Measurements from ENCODE around the gene DLG2.
"Not testable (repeated sequence)": the region's sequence is repeated elsewhere in the genome, so short reads cannot be mapped to it uniquely, and the experiment has no call there.

Gene DLG2

DNA sequence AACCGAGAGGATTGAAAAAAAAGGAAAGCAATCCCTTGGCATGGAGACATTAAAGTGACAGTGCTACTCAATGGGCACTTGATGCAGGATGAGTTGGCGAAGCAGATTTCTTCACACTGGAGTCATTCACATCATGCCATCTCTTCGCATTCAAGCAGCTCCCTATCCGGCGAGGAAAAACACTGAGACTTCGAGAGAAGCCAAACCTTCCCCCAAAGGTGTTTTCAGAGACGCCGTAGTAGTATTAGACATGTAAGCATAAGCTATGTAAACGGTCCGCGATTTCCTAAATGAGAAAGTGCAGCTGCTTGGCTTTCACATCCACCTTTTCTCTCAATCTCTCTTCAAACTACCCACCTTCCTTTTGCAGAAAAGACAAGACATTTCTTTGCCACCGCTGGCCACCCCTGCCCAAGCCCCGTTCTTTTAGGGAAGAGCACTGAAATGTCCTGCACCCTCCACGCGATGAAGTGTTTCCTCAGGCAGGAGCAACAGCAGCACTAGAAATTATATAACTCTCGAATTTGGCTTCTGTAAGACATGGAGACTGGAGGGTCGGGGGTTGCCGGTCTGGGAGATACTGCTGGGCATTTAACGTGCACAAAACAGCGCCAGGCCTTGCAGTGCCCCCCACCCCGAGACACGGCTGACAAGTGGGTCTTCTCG, at the start of gene DLG2:
DLG2 (minus strand) TSS at position 13 of the 666 bp plus-strand sequence.
- DNase-seq = peak; percentile 5

DNA sequence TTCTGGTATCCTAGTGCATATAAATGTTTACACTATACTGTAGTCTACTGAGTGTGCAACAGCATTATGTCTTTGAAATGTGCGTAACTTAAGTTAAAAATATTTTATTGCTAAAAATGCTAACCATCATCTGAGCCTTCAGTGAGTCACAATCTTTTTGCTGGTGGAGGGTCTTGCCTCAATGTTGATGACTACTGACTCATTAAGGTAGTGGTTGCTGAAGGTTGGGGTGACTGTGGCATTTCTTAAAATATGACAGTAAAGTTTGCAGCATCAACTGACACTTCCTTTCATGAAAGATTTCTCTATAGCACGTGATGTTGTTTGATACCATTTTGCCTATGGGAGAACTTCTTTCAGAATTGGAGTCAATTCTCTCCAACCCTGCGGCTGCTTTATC, 46.2 kb upstream of the DLG2 start:
- DNase-seq = no peak

DNA sequence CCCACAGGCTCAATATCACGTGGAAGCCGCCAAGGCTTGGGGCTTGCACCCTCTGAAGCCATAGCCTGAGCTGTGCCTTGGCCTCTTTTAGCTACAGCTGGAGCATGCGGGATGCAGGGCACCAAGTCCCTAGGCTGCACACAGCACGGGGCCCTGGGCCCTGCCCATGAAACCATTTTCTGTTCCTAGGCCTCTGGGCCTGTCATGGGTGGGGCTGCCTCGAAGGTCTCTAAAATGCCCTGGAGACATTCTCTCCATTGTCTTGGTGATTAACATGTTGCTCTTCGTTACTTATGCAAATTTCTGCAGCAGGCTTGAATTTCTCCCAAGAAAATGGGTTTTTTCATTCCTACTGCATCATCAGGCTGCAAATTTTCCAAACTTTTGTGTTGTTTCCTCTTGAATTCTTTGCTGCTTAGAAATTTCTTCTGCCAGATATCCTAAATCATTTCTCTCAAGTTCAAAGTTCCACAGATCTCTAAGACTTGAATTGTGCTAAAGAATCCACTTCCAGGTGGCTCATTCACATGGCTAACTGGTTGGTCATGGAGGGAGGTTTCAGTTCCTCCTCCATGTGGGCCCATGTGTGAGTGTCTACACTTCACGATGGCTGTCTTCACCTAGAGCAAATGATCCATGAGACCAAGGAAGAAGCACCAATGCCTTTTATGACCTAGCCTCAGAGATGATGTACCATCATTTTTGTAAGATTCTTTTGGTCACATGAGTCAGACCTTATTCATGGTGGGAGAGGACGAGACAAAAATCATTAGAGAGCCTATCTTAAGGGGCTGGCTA, 45.2 kb upstream of the DLG2 start:
- no peak for DNase-seq

DNA sequence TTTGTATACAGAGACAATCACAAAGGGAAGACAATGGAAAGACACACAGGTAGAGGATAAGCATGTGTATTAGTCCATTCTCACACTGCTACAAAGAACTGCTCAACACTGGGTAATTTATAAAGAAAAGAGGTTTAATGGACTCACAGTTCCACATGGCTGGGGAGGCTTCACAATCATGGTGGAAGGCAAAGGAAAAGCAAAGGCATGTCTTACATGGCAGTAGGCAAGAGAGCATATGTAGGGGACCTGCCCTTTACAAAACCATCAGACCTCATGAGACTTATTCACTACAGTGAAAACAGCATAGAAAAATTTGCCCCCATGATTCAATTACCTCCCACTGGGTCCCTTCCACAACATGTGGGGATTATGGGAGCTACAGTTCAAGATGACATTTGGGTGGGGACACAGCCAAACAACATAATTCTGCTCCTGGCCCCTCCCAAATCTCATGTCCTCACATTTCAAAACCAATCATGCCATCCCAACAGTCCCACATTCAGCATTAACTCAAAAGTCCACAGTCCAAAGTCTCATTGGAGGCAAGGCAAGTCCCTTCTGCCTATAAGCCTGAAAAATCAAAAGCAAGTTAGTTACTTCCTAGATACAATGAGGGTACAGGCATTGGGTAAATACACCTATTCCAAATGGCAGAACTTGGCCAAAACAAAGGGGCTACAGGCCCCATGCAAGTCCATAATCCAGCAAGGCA, 44.0 kb upstream of the DLG2 start:
- not testable (repeated sequence) for DNase-seq

DNA sequence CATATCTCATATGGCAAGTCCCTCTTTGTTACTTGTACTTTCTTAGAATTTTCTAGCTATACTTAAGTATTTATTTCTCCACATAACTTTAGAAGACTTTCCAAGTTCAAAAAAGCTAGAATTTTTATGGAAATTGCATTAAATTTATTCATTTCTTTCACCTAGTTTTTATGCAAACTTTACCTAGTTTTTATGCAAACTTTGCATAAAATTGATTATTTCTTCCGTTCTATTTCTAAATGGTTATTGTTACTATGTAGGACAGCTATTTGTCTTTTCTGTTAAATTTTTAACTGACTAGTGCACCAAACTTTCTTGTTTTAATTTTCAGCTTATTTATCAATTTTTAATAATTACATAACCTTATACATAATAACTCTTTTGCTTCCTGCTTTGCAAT, 41.0 kb upstream of the DLG2 start:
- DNase-seq = no peak

- no peak for DNase-seq
Measured at GRCh38 chr11:85666687-85667086, 39.5 kb upstream of the DLG2 start.

- DNase-seq = no peak
Measured at GRCh38 chr11:85665733-85666132, 38.6 kb upstream of the DLG2 start.

GRCh38 chr11:85664615-85665481, 37.7 kb upstream of the DLG2 start, which contains the start of gene CREBZF:
Gene CREBZF, minus strand, starts transcription at chr11:85665129. Its CDS starts 254 bp downstream, at chr11:85664875.
- DNase-seq = peak; percentile 92

GRCh38 chr11:85663753-85664614, 36.8 kb upstream of the DLG2 start:
- DNase-seq = peak; percentile 87

- no peak for DNase-seq
Measured at GRCh38 chr11:85663080-85663752, 36.1 kb upstream of the DLG2 start.

DNA sequence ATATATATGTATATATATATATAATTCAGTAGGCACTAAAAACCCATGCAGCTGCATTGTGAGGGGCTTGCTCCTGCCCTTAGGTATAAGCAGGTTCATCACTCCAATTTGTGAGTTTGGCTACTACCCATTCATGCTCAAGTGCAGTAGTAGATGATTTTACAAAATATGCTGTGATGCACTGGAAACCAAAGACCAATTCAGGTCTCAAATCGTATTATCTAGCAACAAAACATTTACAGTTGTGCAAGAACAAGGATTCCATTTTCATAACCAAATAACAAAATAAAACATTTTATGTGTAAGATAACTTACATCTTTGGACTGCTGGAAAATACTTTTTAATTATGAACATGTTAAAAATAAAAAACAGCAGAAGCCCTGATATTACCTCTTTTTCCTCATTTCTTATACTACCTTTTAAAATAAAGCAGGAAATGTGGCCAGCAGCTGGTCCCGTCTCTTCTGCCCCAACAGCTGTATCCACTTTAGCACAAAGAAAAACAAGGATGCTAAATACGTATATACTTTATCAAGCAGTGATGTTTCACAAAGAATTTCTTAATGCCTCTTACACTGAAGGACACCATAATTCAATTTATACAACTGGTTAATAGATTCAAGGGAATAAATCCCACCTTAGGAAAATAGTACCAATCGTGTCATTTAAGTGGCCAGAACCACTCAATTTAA, 35.0 kb upstream of the DLG2 start:
- DNase-seq = no peak

DNA sequence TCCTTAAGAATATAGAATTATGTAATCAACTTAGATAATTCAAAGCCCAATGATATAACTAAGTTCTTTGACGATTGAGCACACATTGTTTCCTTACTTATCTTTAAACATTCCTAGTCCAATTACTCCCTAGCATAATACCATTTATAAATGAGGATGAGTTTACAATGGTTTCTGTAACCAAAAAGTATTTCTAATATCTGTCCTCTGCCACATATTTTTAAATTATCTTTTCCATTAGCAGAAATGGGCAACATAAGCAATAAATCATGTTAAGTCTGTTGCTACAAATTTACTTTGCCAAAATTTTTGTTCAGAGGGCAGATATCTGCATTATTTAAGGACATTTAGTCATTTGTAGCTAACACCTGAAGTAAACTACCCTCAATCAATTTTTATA, 31.0 kb upstream of the DLG2 start:
- DNase-seq = no peak

DNA sequence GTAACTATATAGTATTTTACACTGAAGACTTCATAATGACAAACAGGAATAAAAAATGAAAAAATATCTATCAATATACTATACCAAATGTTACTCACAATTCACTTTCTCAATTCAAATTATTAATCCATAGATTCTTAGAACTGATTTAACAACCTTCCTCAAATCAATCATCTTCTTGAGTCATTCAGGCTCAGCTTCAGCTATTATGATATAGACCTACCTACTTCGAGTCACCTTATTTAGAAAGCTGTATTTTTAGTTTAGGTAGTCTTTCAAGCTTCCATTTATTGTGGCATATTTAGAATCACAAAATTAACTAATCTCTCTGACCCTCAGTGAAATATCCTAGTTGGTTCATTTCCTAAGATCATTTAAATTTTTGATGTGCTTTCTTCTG, 29.6 kb upstream of the DLG2 start:
- DNase-seq = no peak

GRCh38 chr11:85654343-85654742, 27.2 kb upstream of the DLG2 start:
- not testable (repeated sequence) for DNase-seq

- DNase-seq = no peak
Measured at GRCh38 chr11:85652786-85653447, 25.8 kb upstream of the DLG2 start.

GRCh38 chr11:85651118-85651517, 24.0 kb upstream of the DLG2 start:
- no peak for DNase-seq

DNA sequence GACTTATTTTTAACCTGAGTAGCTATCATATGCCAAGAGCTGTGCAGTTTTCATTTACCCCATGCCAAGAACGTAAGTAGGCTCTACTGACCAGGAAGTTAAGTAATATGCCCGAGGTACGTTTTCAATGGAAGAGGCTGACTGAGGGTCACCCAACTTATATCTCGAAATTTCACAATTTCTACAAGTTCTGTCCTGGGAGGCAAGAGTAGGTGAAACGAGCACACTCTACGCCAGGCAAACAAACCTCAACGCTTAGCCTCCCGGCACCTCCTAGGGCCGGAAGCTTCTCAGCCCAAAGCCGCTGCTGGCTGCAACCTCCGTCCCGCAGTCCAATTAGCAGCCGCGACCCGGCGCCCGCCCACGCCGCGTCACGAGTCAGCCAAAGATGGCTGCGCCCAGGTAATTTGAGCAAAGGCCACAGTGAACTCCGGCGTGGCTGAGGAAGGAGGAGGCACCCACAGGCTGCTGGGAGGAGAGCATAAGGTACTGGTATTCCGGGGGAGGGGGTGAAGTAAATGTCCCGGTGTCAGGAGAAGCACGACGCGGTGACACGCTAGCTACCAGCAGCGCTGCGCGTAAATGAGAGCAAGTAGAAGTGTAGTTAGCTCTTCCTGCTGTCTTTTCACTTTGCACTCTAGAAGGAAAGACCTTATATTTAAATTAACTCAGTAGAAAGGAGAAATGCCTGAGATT, 20.6 kb upstream of the DLG2 start, which contains the start of gene TMEM126A:
TMEM126A (plus strand) TSS at position 364 of the 696 bp plus-strand sequence. CDS start 2,289 bp downstream, outside the sequence.
- DNase-seq = peak; percentile 86

DNA sequence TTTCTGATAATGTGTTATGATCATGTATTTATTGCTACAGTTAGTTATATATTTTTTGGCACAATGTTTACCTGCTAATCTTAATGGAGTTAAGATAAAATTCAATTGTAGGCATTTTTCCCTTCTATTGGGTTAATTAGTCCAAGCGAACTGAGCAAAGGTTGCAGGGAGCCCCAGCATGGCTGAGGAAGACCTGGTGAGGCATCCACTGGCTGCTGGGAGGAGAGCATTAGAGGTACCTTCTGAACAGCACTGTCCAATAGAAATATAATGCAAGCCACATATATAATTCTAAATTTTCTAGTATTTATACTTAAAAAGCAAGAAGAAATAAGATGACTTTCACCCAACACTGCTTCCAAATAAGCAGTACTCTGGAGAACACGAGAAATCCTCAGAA, 19.9 kb upstream of the DLG2 start:
- no peak for DNase-seq

DNA sequence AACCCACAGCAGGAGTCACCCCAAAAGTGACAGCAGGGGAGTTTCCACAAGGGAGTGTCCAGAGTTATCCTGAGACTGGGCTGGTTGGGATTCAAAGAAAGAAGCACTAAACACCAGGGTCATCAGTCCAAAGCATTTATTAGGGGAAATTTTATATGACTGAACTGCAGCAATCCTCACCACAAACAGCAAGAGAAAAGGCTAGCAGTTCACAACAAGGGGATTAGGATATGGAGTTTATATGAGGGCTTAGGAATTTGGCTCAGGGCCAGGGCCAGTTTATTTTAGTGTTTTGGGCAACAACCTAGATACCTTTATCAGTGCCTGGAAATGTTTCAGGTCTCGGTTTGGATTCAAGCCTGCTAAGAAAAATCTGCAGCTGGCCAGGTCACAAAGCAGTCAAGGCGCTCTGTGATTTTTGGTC, 16.1 kb upstream of the DLG2 start:
- no peak for DNase-seq

Data from activated gamma-delta T cell treated with Interleukin-2 at 50 U/mL for 16 hours (primary cell).